ENCODE data around the gene MAN1C1. TPM values are rescaled to one million over a fixed set of nuclear protein-coding genes. Genes with fewer than 3 reads are reported as not detected.
"Not testable (repeated sequence)": the region's sequence is repeated elsewhere in the genome, so short reads cannot be mapped to it uniquely, and the experiment has no call there.

MAN1C1 gene
- total RNA-seq, 1 donor from 2014 or later: 3.1 TPM

GRCh38 chr1:25583519-25584370 lies 32.8 kb upstream of the MAN1C1 start:
- no peak for DNase-seq

GRCh38 chr1:25586181-25586588 lies 30.4 kb upstream of the MAN1C1 start:
- no peak for DNase-seq

DNA sequence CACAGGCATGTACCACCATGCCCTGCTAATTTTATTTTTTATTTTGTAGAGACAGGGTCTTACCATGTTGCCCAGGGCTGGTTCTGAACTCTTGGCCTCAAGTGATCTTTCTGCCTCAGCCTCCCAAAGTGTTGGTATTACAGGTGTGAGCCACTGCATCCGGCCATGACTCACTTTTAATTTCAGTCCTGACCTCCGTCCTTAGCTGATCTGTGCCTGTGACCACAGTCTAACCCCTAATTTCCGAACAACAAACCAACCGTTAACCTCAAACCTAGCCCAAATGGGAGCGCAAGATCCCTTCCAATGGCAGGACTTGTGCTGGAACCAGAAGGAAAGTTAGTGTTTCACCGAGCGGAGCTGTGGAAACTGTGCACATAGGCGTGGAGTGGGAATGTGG lies 29.3 kb upstream of the MAN1C1 start:
- no peak for DNase-seq

DNA sequence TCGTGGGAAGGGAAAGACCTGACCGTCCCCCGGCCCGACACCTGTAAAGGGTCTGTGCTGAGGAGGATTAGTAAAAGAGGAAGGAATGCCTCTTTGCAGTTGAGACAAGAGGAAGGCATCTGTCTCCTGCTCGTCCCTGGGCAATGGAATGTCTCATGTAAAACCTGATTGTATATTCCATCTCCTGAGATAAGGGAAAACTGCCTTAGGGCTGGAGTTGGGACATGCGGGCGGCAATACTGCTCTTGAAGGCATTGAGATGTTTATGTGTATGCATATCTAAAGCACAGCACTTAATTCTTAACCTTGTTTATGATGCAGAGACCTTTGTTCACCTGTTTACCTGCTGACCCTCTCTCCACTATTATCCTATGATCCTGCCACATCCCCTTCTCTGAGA lies 28.4 kb upstream of the MAN1C1 start:
- DNase-seq: not testable (repeated sequence)

DNA sequence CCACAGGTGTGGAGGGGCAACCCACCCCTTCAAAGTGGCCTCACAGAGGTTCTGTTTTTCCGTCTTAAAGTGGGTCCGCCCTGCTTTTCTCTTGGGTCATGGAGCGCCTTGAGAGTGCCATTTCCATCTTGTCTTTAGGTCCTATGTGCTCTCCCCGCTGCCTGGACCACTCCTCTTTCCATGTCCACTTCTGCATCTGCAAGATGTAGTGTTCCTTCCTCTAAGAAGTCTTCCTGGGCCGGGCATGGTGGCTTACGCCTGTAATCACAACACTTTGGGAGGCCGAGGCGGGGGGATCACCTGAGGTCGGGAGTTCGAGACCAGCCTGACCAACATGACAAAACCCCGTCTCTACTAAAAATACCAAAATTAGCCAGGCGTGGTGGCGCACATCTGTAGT lies 27.8 kb upstream of the MAN1C1 start:
- not testable (repeated sequence) for DNase-seq

GRCh38 chr1:25590096-25590824 lies 26.3 kb upstream of the MAN1C1 start:
- peak; percentile 25 for DNase-seq

DNA sequence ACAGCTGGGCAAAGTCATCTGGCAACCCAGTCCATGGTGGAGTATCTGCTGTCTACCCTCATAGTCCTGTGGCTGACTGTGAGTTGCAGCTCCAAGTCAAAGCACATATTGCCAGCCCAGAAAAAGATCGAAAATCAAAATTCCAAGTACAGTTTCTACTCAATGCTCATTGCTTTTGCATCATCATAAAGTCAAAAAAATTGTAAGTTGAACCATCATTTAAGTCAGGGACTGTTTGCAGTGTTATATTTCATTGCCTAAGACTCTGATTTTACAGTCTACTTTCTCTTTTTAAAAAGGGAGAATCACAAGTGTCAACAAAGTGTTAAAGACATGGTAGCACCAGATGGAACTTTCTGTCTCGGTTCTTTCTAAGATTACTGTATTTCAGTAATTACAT lies 22.7 kb upstream of the MAN1C1 start:
- no peak for DNase-seq

DNA sequence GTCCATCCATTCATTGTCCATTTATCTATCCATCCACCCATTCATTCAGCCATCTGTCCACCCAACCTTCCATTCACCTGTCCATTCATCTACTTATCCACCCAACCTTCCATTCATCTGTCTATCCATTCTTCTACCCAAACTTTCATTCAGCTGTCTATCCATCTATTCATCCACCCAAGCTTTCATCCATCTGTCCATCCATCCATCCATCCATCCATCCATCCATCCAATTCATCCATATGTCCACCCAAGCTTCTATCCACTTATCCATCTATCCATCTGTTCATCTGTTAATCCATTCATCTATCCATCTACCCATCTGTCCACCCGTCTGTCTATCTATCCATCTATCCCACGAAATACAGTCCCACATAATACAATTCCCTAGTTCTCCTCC lies 21.6 kb upstream of the MAN1C1 start:
- DNase-seq: no peak

GRCh38 chr1:25596641-25597040 lies 19.9 kb upstream of the MAN1C1 start:
- DNase-seq: not testable (repeated sequence)

DNA sequence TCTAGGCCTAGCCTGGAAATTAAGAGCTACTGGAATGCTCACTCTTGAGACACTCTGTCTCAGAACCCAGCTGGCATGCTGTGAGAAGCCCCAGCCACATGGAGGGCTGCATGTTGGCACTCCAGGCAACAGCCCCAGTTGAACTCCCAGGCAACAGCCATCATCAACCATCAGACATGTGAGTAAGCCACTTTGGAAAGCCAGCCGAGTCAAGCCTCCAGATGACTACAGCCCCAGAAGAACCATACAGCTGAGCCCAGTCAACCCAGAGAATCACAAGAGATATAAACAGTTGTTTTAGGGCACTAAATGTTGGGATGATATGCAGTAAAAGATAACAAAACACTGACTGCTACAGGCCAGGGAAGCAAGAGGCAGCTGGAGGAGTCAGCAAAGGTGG lies 17.7 kb upstream of the MAN1C1 start:
- no peak for DNase-seq

DNA sequence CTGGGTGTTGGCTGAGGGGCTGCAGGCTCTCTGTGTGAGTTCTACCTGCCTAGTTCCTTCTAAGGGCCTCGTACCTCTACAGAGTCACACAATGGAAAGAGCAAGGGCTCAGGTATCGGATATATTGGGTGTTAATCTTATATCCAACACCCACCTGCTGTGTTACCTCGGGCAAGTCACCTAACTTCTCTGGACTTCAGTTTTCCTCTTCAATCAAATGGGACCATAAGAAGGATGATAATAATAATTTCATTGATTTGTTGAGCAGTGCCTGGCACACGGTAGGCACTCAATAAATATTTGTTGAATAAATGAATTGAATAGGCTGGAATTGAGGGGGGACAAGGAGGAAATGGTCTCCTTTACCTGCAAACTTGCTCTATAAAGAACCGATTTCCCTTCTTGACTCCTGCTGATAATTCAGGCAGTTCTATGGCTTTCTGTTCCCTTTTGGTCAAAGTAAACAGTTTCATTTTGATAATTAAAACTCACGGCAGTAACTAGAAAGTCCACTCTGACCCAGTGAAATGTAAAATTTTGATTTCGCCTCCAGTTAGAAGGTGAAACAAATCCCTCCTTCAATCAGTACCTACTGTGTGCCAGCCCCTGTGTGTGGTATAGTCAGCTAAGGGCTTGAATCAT lies 16.5 kb upstream of the MAN1C1 start:
- DNase-seq: no peak

GRCh38 chr1:25600971-25601699 lies 15.5 kb upstream of the MAN1C1 start:
- DNase-seq: not testable (repeated sequence)

DNA sequence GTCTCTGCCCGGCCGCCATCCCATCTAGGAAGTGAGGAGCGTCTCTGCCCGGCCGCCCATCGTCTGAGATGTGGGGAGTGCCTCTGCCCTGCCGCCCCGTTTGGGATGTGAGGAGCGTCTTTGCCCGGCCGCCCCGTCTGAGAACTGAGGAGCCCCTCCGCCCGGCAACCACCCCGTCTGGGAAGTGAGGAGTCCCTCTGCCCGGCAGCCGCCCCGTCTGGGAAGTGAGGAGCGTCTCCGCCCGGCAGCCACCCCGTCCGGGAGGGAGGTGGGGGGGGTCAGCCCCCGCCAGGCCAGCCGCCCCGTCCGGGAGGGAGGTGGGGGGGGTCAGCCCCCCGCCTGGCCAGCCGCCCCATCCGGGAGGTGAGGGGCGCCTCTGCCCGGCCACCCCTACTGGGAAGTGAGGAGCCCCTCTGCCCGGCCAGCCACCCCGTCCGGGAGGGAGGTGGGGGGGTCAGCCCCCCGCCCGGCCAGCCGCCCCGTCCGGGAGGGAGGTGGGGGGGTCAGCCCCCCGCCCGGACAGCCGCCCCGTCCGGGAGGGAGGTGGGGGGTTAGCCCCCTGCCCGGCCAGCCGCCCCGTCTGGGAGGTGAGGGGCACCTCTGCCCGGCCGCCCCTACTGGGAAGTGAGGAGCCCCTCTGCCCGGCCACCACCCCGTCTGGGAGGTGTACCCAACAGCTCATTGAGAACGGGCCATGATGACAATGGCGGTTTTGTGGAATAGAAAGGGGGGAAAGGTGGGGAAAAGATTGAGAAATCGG lies 12.6 kb upstream of the MAN1C1 start:
- not testable (repeated sequence) for DNase-seq

- no peak for DNase-seq
Measured at GRCh38 chr1:25607123-25607522, 9.5 kb upstream of the MAN1C1 start.

- peak; percentile 81 for DNase-seq
Measured at GRCh38 chr1:25608488-25609178, 8.0 kb upstream of the MAN1C1 start.

- peak; percentile 28 for DNase-seq
Measured at GRCh38 chr1:25609921-25610320, 6.7 kb upstream of the MAN1C1 start.

DNA sequence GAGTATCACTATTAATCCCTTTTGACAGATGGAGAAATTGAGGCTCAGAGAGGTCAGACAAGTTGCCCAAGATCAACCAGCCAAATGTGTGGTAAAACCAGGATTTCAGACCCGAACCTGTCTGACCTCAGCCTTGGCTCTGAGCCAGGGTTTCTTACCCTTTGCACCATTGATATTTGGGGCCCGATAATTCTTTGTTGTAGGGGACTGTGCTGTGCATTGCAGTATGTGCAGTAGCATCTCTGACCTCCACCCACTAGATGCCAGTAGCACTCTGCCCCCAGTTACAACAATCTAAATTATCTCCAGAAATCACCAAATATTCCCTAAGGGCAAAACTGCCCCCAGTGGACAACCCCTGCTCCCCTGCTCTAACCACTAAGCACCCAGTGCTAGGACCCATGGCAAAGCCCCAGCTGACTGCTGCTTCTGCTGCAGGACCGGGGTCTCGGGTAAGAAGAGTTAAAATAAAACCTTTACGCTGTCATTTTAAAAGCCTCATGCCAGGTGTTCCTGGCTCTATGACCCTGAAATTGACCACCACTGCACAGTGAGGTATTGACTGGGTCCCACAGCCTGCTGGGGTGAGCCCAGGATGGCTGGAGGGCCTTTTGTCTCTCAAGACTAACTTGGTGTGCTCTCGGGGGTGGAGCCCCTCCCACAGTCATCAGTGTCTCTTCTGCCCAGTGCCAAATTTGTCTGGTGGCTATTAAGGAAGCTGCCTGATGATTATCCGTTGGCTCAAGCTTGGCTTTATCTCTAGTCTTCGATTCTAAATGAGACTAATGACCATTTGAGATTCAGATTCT lies 5.6 kb upstream of the MAN1C1 start:
- DNase-seq: peak; percentile 25

DNA sequence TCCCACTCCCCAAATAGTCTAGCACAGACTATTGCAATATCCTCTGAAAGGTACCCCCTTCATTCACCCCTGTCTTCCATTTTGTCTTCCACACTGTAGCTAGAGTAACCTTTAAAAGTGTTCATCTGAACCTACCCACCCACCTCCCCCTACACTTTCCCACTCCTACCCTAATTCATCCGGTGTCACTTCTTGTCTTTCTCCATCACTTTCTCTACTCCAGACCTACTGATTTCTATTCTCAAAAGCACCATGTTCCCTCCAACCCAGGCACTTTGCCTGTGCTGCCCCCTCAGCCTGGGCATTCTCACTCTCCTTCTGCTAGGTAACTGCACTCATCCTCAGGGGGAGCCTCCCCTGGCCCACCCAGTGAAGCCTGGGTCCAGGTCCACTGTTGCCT lies 4.7 kb upstream of the MAN1C1 start:
- DNase-seq: no peak

DNA sequence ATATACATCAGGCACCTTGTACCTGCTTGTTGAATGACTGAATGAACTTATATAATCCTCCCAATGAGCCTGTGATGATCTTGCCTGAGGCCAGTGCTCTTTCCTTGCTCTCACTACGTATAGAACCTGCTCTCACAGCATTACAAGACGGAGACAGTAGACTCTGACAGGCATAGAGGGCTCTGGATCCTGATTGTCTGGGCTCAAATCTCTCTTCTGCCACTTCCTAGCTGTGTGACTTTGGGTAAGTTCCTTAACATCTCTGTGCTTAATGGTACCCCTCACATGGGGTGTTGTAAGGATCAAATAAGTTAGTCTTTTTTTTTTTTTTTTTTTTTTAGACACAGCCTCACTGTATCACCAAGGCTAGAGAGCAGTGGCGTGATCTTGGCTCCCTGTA lies 4.2 kb upstream of the MAN1C1 start:
- DNase-seq: no peak

DNA sequence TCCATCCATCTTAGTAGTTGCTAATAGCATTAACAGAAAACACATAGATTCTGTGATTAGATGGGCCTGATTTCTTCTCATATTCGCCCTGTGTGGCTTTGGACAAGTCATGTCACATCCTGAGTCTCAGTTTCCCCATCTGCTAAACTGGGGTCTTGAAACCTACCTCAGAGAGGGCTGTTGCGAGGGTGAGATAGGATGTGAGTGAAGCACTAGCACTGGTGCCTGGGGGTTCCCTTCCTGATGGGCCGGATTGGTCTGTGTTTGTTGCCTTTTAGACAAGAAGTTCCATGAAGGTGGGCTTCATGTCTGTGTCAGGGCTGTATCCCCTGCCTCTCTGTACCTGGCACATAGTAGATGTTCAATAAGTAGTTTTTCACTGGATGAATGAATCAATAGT lies 3.5 kb upstream of the MAN1C1 start:
- DNase-seq: no peak
